GM06990 (cell line): ENCODE results near the gene FAM240B.

ENCODE experiments used
- DNase-seq: peaks from one replicate; pipeline ENCODE4 v3.0.0-alpha.2; 2011; ENCODE audit not compliant: insufficient read length; ENCODE audit errors: extremely low read depth
- H3K27me3 ChIP-seq: replicated peaks from 2 replicates; pipeline ENCODE4 v1.6.0; 2011; ENCODE audit warnings: low read length; ENCODE audit not compliant: control insufficient read depth, insufficient read depth
- H3K36me3 ChIP-seq: 2 replicates; pipeline ENCODE4 v1.5.1; 2011; ENCODE audit warnings: low read length; ENCODE audit not compliant: control insufficient read depth, insufficient read depth
- H3K4me3 ChIP-seq: replicated peaks from 2 replicates; pipeline ENCODE4 v1.5.1; 2011; ENCODE audit warnings: low read depth, mild to moderate bottlenecking, control low read depth, low read length
- TF ChIP-seq, protein P1 (sequence below): IDR thresholded peaks from 2 replicates; pipeline ENCODE4 v1.5.1; 2011; ENCODE audit warnings: low read length, control low read depth, mild to moderate bottlenecking, inconsistent platforms; ENCODE audit not compliant: insufficient read depth, poor library complexity, severe bottlenecking

FAM240B gene

DNA sequence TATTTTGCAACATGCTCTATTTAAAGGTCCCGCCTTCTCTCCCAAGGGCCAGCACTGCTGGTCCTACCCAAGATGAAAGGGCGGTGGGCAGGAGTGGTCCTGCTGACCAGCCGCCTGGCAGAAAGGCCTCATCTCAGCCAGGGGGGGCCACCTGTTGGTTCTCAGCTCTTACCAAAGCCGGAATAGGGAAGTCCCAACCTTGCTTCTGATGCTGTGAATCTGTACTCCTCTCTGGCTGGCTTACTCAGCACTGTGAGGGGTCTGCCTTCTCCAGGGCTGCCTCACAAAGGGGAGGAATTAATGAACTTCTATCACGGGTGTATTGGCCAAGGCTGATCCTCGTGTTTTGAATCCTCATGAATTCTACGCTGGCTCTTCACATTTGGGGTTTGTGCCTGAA, 13.6 kb upstream of the FAM240B start:
- H3K36me3 ChIP-seq: no peaks in the 10 kb centered on the region
- H3K4me3 ChIP-seq: no peak overlapping the region
- DNase-seq: no peak
- no peaks in the 10 kb centered on the region for H3K27me3 ChIP-seq
- TF ChIP-seq, protein P1, sequence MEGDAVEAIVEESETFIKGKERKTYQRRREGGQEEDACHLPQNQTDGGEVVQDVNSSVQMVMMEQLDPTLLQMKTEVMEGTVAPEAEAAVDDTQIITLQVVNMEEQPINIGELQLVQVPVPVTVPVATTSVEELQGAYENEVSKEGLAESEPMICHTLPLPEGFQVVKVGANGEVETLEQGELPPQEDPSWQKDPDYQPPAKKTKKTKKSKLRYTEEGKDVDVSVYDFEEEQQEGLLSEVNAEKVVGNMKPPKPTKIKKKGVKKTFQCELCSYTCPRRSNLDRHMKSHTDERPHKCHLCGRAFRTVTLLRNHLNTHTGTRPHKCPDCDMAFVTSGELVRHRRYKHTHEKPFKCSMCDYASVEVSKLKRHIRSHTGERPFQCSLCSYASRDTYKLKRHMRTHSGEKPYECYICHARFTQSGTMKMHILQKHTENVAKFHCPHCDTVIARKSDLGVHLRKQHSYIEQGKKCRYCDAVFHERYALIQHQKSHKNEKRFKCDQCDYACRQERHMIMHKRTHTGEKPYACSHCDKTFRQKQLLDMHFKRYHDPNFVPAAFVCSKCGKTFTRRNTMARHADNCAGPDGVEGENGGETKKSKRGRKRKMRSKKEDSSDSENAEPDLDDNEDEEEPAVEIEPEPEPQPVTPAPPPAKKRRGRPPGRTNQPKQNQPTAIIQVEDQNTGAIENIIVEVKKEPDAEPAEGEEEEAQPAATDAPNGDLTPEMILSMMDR: no peak

DNA sequence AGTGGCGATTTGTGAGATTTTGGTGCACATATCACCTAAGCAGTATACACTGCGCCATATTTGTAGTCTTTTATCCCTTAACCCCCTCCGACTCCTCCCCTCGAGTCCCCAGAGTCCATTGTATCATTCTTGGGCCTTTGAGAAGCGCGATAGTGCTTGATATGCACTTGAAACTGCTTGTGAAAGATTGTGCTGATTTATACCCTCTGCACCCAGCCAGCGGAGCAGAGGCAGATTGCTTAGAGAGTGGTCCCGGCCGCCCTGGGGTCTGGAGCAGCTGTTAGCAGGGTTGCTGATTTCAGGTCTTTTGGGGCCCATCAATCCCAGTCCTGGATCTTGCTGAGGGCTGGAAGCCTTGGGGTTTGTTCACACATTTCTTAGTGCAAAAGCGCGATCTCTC, 13.0 kb upstream of the FAM240B start:
- Histone ChIP-seq H3K4me3 (no peak overlapping the region), H3K27me3 (no peaks in the 10 kb centered on the region), H3K36me3 (no peaks in the 10 kb centered on the region)
- TF ChIP-seq, protein P1: no peak
- no peak for DNase-seq

DNA sequence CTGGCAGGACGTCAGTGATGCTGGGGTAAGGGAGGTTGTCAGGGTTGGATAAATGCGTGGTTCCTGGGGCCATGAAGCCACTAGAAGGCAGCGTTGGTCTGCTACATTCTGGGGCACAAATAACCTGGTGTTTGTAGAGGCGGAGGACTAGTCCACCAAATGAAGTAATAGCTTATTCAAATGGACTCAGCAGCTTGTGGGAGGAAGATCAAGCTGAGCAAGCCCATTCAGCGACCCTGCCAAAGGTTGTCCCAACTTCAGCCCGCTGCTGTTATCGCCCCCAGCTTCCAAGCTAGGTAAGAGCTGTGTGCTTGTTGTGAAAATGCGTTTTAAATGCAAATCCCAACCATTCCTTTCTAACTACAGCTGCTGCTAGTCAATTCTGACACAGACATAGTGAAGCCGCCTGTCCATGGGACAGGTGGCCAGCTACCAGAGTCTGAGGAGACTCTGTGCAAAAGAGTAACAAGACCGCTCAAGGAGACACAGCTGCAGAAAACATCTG, 7.6 kb upstream of the FAM240B start:
- TF ChIP-seq, protein P1: peak; percentile 45

GRCh38 chr9:38724754-38725153, 4.8 kb upstream of the FAM240B start:
- TF ChIP-seq, protein P1: no peak
- DNase-seq: no peak
- no peaks in the 10 kb centered on the region for H3K27me3 ChIP-seq
- H3K4me3 ChIP-seq: no peak overlapping the region
- H3K36me3 ChIP-seq: no peaks in the 10 kb centered on the region

More for the DNA sequence above, 7.6 kb upstream of the FAM240B start:
- H3K36me3 ChIP-seq: no peaks in the 10 kb centered on the region
- DNase-seq: no peak
- no peaks in the 10 kb centered on the region for H3K27me3 ChIP-seq
- no peak overlapping the region for H3K4me3 ChIP-seq

GRCh38 chr9:38718148-38718547, 1.8 kb downstream of the FAM240B start:
- DNase-seq: no peak
- no peaks in the 10 kb centered on the region for H3K27me3 ChIP-seq
- TF ChIP-seq, protein P1: no peak

DNA sequence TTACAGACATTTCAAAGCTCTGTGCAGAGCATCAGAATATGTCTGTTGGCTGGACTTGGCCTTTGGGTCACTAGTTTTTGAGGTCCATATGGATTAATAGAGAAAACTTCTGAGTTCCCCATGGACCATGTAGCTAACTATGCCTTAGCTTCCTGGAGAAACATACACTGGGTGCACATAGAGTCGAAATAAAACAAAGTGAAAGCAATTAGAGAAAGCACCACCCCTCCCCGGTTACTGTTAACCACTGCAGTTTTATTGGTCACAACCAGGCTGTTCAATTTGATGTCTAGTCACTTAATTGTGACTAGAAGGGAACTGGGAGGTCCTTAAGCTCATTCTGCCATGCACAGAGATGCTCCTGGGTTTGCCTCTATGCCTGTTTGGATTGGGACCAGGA, 4.2 kb downstream of the FAM240B start:
- H3K4me3 ChIP-seq: no peak overlapping the region
- H3K27me3 ChIP-seq: no peaks in the 10 kb centered on the region
- TF ChIP-seq, protein P1: no peak
- no peak for DNase-seq
- no peaks in the 10 kb centered on the region for H3K36me3 ChIP-seq

More at GRCh38 chr9:38718148-38718547, 1.8 kb downstream of the FAM240B start:
- Histone ChIP-seq H3K36me3 (no peaks in the 10 kb centered on the region), H3K4me3 (no peak overlapping the region)
